Activated T-cell treated with anti-CD3 and anti-CD28 coated beads for 1 hour (primary cell): ENCODE data around the gene ABLIM2.

Experiments
- DNase-seq: peaks from one replicate; pipeline ENCODE4 v3.0.0-alpha.2; 2020; ENCODE audit warnings: low read depth

Gene ABLIM2

DNA sequence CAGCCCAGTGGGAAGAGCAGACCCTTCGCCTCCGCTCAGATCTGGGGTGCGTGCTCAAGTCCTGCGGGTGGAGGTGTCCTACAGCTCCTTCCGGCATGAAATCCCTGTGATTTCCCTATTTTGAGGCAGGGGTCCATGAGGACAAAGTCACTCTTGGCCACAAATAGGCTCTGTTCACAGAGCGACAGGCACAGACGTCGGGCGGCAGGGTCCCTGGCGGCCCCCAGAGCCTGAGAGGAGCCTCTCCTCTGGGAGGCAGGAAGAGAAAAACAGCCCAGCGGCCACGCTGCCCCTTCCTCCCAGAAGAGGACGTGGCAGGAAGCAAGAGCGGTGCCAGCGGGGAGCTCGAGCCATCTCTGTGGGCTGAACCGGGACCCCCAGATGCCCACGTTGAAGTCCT lies 38.7 kb downstream of the ABLIM2 start:
- DNase-seq: no peak

- no peak for DNase-seq
Observed at GRCh38 chr4:8118531-8118930, 40.1 kb downstream of the ABLIM2 start.

- no peak for DNase-seq
Observed at GRCh38 chr4:8118035-8118434, 40.6 kb downstream of the ABLIM2 start.

GRCh38 chr4:8117278-8117682 lies 41.3 kb downstream of the ABLIM2 start:
- peak; percentile 5 for DNase-seq

DNA sequence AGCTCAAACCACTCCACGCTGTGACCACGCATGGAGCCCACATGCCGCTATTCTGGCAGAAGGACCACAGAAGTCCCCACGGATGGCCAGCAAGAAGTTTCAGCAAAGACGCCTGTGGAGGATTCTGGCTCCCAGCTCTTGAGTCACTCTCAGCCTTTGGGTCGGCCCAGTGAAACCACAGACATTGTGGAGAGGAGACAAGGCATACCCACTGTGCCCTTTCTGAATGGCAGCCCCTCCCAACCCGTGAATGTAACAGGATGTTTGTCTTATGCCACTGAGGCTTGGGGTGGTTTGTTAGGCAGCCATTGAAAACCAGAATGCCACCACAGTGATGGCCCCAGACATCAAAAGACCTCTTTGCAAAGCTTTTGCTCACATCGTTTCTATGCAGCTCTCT lies 42.7 kb downstream of the ABLIM2 start:
- no peak for DNase-seq

- no peak for DNase-seq
Observed at GRCh38 chr4:8115203-8115520, 43.5 kb downstream of the ABLIM2 start.

GRCh38 chr4:8114456-8115202 lies 44.0 kb downstream of the ABLIM2 start:
- no peak for DNase-seq

GRCh38 chr4:8113611-8114377 lies 44.8 kb downstream of the ABLIM2 start:
- DNase-seq: no peak

GRCh38 chr4:8112672-8113071 lies 45.9 kb downstream of the ABLIM2 start:
- DNase-seq: no peak

- no peak for DNase-seq
Observed at GRCh38 chr4:8112036-8112576, 46.5 kb downstream of the ABLIM2 start.

DNA sequence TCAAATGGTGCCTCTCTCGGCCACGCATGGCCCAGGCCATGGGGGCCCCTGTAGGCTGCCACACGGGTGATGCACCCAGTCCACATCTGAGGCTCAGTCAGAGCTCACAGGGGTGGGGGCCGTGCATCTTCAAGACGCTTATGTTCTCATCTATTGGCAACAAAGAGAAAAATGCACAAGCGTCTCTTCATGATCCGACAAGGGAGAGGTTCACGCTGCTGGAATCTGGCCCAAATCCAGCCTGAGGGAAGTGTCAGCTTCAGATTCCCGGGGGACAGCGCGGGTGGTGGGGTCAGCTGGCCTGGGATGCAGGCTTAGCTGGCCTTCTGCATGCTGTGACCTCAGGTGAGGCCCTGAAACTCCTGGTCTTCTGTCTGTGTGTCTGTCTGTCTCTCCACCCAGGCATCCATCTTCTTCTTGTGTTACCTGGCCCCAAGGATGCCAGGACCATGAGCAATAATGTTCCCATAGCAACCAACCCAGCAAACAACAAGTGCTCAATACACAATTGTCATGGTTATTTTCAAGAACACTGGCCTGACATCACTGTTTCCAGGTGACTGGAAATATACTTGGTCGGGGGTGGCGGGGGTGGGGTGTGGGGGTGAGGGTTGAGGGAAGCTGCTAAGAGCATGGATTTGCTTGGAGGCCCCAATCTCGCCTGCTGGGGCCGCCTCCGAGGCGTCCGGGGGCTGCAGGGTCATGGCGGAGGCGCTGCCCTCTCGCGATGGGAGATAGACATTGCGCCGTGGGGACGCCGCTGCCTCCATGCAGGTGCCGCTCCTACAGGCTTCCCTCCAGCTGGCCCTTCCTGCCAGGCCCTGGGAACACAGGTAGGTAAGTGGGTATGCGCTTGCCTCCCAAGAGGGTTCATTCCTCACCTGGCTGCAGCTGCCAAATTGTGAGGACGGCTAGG lies 48.3 kb downstream of the ABLIM2 start:
- no peak for DNase-seq

GRCh38 chr4:8109406-8110065 lies 49.1 kb downstream of the ABLIM2 start:
- no peak for DNase-seq

- DNase-seq: no peak
Observed at GRCh38 chr4:8108991-8109390, 49.6 kb downstream of the ABLIM2 start.

GRCh38 chr4:8108261-8108660 lies 50.4 kb downstream of the ABLIM2 start:
- DNase-seq: no peak

DNA sequence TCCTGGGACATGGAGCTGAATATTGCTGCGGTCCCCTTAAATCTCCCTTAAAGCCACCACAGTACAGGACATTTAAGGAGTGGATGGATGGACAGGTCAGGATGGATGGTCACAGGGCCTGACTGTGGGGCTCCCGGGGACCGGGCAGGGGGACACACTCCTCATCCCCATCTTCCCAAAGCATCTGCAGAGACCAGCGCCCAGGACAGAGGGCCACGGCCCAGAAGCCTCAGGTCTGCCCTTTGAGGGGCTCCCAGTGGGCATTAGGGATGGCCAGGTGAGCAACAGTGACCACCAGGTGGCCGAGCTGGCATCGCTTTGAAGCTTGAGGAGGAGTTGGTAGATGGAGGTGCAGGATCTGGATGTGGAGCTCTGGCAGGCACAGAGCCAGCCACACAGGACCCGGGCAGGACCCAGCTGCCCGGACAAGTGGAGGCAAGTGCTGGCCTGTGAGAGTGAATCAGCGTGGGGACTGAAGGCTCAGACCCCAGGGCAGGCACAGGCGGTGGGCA lies 51.4 kb downstream of the ABLIM2 start:
- no peak for DNase-seq

DNA sequence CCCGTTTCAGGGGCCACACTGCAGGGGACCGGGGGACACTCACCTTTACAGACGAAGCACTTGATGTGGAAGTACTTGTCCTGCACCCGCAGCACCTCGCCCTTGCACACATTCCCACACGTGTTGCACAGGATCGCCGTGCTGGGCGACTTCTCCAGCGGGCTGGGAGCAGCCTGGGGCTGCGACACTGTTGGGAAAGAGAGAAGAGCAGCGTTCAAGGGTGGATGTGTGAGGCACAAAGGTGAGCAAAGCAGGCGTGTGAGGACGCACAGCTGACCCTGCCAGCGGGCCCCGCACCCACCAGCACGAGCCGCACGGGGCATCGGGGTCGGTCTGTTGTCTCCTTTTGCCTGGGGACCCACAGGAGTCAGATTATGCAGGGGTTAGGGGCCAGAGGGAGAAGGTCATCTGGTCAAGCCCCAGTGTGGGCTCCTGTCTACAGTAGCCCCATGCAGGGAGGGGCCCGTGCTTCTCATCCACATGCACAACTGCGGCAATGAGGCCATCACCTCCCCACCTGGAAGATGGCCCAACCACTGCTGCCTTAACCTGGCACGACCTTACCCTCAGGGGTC lies 52.1 kb downstream of the ABLIM2 start:
- no peak for DNase-seq

DNA sequence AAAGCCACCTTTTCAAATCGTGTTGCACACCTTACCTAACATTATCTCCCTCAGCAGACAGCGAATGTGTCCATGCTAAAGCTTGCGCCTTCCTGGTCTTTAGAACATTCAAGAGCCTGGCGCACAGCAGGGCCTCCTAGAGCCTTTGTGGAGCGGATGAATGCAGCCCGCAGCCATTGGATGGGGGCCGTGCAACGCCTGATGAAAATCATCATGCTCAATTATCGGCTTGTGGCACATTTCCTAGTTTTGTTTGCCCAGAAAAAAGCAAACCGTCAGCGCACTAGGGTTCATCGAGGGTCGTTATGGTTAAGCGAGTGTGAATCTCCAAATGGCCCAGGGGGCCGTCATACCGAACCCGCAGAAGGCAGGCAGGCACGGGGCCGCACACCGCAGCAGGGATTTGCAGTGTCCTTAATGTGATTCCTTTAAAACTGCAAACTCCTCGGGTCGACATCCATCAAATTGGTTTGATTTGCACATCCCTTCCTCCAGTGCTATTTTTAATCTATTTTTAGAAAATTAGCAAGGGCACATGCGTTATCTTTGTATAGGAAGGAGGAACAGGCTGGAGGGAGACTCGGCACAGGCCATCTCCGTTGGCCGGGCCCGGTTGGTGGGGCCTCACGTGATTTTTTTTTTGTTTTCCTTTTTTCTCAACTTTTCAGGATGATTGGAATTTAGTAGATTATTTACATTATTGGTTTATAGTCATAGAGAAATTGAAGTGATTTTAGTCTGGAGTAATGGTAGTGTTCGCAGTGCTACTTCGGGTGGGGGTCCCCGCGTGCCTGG lies 53.1 kb downstream of the ABLIM2 start:
- no peak for DNase-seq

GRCh38 chr4:8104491-8105305 lies 53.9 kb downstream of the ABLIM2 start:
- no peak for DNase-seq
